Keratinocyte (primary cell): ENCODE results near the gene CHST1. TPM values are rescaled to one million over a fixed set of nuclear protein-coding genes. Genes with fewer than 3 reads are reported as not detected.

ENCODE experiments used
- DNase-seq: peaks from one replicate; pipeline ENCODE4 v3.0.0-alpha.2; 2011; ENCODE audit warnings: low read depth, missing footprints, low spot score
- FAIRE-seq: peaks from 2 replicates; lab custom pipeline; 2011; peaks lifted over from hg19 to GRCh38; lab: Jason Lieb, UNC
- H2AFZ ChIP-seq: 2 replicates; pipeline ENCODE4 v1.6.0; 2012; ENCODE audit warnings: low read length, control low read depth, inconsistent platforms; ENCODE audit not compliant: control insufficient read depth
- H3K27ac ChIP-seq: 2 replicates; pipeline ENCODE4 v1.5.1; 2011; ENCODE audit warnings: low read length; ENCODE audit not compliant: control insufficient read depth, insufficient read depth
- H3K27me3 ChIP-seq: 3 replicates; pipeline ENCODE4 v1.6.0; 2011; ENCODE audit warnings: low read length; ENCODE audit not compliant: control insufficient read depth, insufficient read depth; ENCODE audit errors: extremely low read depth
- H3K36me3 ChIP-seq, 2 experiments: 2 replicates in 1 of 2; 3 replicates in 1 of 2; pipeline ENCODE4 v1.5.1; 2011; ENCODE audit warnings: low read length in 2 of 2, mild to moderate bottlenecking in 1 of 2; ENCODE audit not compliant: control insufficient read depth in 2 of 2, insufficient read depth in 2 of 2; ENCODE audit errors: extremely low read depth in 1 of 2
- H3K4me1 ChIP-seq: 3 replicates; pipeline ENCODE4 v1.5.1; 2011; ENCODE audit warnings: low read length; ENCODE audit not compliant: control insufficient read depth, insufficient read depth; ENCODE audit errors: extremely low read depth
- H3K4me2 ChIP-seq: 3 replicates; pipeline ENCODE4 v1.6.0; 2011; ENCODE audit warnings: low read depth, low read length; ENCODE audit not compliant: control insufficient read depth, insufficient read depth; ENCODE audit errors: extremely low read depth
- H3K4me3 ChIP-seq, 3 experiments: fragments of 200-600 bp in 1 of 3; sonication (generic) in 1 of 3; 2 replicates in 2 of 3; 3 replicates in 1 of 3; pipeline ENCODE4 v1.5.1; 2011 to 2016; ENCODE audit warnings: low read length in 3 of 3, mild to moderate bottlenecking in 3 of 3, control low read depth in 2 of 3, inconsistent platforms in 1 of 3, low read depth in 1 of 3, mixed read lengths in 1 of 3, mixed run types in 1 of 3, moderate library complexity in 1 of 3; ENCODE audit not compliant: control insufficient read depth in 2 of 3, insufficient read depth in 2 of 3; ENCODE audit errors: extremely low read depth in 1 of 3
- H3K79me2 ChIP-seq: 2 replicates; pipeline ENCODE4 v1.6.0; 2012; ENCODE audit warnings: low read length; ENCODE audit not compliant: control insufficient read depth, insufficient read depth
- H3K9ac ChIP-seq: 3 replicates; pipeline ENCODE4 v1.6.0; 2011; ENCODE audit warnings: low read length; ENCODE audit not compliant: control insufficient read depth, insufficient read depth; ENCODE audit errors: extremely low read depth
- H3K9me1 ChIP-seq: 3 replicates; pipeline ENCODE4 v1.6.0; 2011; ENCODE audit warnings: low read length; ENCODE audit not compliant: control insufficient read depth, insufficient read depth; ENCODE audit errors: extremely low read depth
- H3K9me3 ChIP-seq: 2 replicates; pipeline ENCODE4 v1.5.1; 2012; ENCODE audit warnings: low read depth, low read length; ENCODE audit not compliant: control insufficient read depth
- H4K20me1 ChIP-seq: 3 replicates; pipeline ENCODE4 v1.6.0; 2011; ENCODE audit warnings: low read length; ENCODE audit not compliant: control insufficient read depth, insufficient read depth; ENCODE audit errors: extremely low read depth
- EZH2 ChIP-seq: IDR thresholded peaks from one replicate; pipeline ENCODE4 v1.6.1; 2012; ENCODE audit warnings: inconsistent platforms, mild to moderate bottlenecking, low read length, moderate library complexity
- dilution Hi-C: fragments of 300-500 bp; cut with MboI; formaldehyde crosslinking; loops from one replicate; pipeline ENCODE4 v1.7.0; 2020; ENCODE audit warnings: low sequenced_read_pairs; ENCODE audit not compliant: extremely low pct_ligation_motif_present
- polyA plus RNA-seq, 5 experiments: library from polyadenylated mRNA; depleted of rRNA in 3 of 5; stranded (reverse) in 3 of 5; stranded (forward) in 1 of 5; unstranded in 1 of 5; fragments of >200 nt; gene quantifications; 1 replicate in 1 of 5; 2 replicates in 3 of 5; 3 replicates in 1 of 5; pipeline versions ENCODE4 v1.2.1 to v1.2.3, GENCODE V29; 2011 to 2012; ENCODE audit warnings: missing spikeins in 2 of 5, low read depth in 1 of 5, low replicate concordance in 1 of 5
- TF ChIP-seq, protein P1 (sequence below), 3 experiments: IDR thresholded peaks in 1 of 3; conservative IDR thresholded peaks in 1 of 3; optimal IDR thresholded peaks in 1 of 3; 2 replicates in 2 of 3; 3 replicates in 1 of 3; pipeline versions ENCODE3 to v1.5.1; 2011; ENCODE audit warnings: low read length in 3 of 3, mild to moderate bottlenecking in 3 of 3, moderate library complexity in 2 of 3, control low read depth in 1 of 3, inconsistent platforms in 1 of 3; ENCODE audit not compliant: insufficient read depth in 2 of 3; ENCODE audit errors: extremely low read depth in 1 of 3

The CHST1 gene
- polyA plus RNA-seq, 1 donor (not counting 4 experiments of a cell fraction or from before 2014, with no cell fraction given), result not detected

DNA sequence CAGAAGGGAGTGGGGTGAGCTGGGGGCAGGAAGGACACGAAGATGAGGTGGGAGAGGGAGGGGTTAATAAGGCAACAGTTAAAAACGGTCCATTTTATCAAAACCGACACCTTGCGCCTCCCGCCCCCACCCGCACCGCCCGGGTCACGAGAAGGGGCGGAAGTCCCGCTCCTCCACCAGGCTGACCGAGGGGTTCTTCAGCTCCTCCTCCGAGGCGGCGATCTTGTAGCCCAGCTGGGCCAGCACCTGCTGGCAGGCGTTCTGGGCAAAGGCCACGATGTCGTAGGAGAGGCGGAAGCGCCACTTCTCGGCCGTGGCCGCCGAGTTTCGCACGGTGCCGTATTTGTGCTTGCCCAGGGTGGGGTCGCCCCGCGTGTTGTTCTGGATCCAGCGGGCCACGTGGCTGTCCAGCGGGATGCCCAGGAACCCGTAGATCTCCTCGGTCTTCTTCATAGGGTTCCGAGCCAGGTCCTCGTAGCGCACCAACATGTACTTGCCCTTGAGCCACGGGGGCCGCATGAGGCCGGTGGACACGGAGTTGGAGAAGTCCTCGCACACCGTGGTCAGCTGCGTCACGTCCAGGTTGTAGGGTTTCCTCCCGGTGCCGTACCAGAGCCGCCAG lies 15.8 kb downstream of the CHST1 start:
- no peak for TF ChIP-seq EZH2
- TF ChIP-seq, protein P1, sequence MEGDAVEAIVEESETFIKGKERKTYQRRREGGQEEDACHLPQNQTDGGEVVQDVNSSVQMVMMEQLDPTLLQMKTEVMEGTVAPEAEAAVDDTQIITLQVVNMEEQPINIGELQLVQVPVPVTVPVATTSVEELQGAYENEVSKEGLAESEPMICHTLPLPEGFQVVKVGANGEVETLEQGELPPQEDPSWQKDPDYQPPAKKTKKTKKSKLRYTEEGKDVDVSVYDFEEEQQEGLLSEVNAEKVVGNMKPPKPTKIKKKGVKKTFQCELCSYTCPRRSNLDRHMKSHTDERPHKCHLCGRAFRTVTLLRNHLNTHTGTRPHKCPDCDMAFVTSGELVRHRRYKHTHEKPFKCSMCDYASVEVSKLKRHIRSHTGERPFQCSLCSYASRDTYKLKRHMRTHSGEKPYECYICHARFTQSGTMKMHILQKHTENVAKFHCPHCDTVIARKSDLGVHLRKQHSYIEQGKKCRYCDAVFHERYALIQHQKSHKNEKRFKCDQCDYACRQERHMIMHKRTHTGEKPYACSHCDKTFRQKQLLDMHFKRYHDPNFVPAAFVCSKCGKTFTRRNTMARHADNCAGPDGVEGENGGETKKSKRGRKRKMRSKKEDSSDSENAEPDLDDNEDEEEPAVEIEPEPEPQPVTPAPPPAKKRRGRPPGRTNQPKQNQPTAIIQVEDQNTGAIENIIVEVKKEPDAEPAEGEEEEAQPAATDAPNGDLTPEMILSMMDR (optimal IDR thresholded peaks at IDR 0.05 in 1 of 3, IDR thresholded peaks at IDR 0.05 in 1 of 3, conservative IDR thresholded peaks at IDR 0.05 in 1 of 3; ENCODE audit: extremely low read depth in 1 of 3, insufficient read depth in 2 of 3, low read length in 3 of 3), result no peak
- Histone ChIP-seq H3K27ac (no peak overlapping the region), H3K79me2 (no peaks in the 10 kb centered on the region), H3K27me3 (peaks cover 7% of the 10 kb centered on the region), H2AFZ (no peak overlapping the region), H3K36me3 (no peaks in the 10 kb centered on the region), H4K20me1 (no peaks in the 10 kb centered on the region), H3K9me3 (no peaks in the 10 kb centered on the region), H3K4me3 (no peak overlapping the region), H3K9ac (no peak overlapping the region), H3K9me1 (no peaks in the 10 kb centered on the region), H3K4me1 (peaks cover 11% of the 10 kb centered on the region), H3K4me2 (no peak overlapping the region)
- DNase-seq, result no peak
- dilution Hi-C loops, result no loop called here
- FAIRE-seq, result no peak

DNA sequence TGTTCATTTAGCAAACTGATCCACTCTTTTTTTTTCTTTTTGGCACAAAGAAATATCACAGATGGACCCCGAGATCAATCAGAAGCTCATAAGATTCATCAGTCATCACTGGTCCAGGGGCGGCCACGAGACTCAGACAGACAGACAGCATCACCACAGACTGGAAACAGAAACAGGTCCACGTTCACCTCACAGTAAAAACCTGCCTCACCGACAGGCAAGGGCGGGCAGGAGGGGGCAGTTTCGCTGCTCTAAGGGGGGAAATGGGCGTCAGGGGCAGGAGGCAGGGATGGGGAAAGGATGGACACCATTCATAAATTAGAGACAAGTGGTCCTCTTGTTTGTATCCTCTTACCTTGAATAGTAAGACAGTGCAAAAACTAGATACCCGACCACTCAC lies 16.5 kb downstream of the CHST1 start:
- H3K4me1 ChIP-seq, result peaks cover 12% of the 10 kb centered on the region
- H3K9me1 ChIP-seq, result no peaks in the 10 kb centered on the region
- no peak overlapping the region for H3K9ac ChIP-seq
- H3K36me3 ChIP-seq, result no peaks in the 10 kb centered on the region
- no peak for FAIRE-seq
- H3K4me2 ChIP-seq, result no peak overlapping the region
- no peak overlapping the region for H3K27ac ChIP-seq
- H3K27me3 ChIP-seq, result peaks cover 7% of the 10 kb centered on the region
- no peak for DNase-seq
- no peaks in the 10 kb centered on the region for H4K20me1 ChIP-seq
- H3K9me3 ChIP-seq, result no peaks in the 10 kb centered on the region
- no peaks in the 10 kb centered on the region for H3K79me2 ChIP-seq
- no peak overlapping the region for H3K4me3 ChIP-seq
- dilution Hi-C loops, result no loop called here
- TF ChIP-seq, protein P1 (optimal IDR thresholded peaks at IDR 0.05 in 1 of 3, IDR thresholded peaks at IDR 0.05 in 1 of 3, conservative IDR thresholded peaks at IDR 0.05 in 1 of 3; ENCODE audit: extremely low read depth in 1 of 3, insufficient read depth in 2 of 3, low read length in 3 of 3), result no peak
- no peak for TF ChIP-seq EZH2
- no peak overlapping the region for H2AFZ ChIP-seq
